H1 (cell line): Measurements from ENCODE around the gene GRM8. TPM values are rescaled to one million over a fixed set of nuclear protein-coding genes. Genes with fewer than 3 reads are reported as not detected.
A peak's percentile ranks its signal among the peaks of the same experiment; 100 is the strongest.

Source experiments
- CTCF ChIA-PET: fragments of 300-600 bp; sonication (Branson Sonifier 250); formaldehyde crosslinking; loops from one replicate; lab custom pipeline; 2021; ENCODE audit not compliant: partially characterized antibody; lab: Charles Lee
- POLR2A ChIA-PET: fragments of 300-600 bp; sonication (Branson Sonifier 250); formaldehyde crosslinking; loops from one replicate; lab custom pipeline; 2021; ENCODE audit warnings: inconsistent platforms; ENCODE audit not compliant: partially characterized antibody; lab: Charles Lee
- DNase-seq, 2 experiments: peaks; one replicate each; pipeline versions ENCODE4 v3.0.0 to v3.0.0-alpha.2; 2010 to 2022; ENCODE audit warnings: low spot score in 2 of 2, low read depth in 1 of 2, mixed read lengths in 1 of 2
- FAIRE-seq: peaks from 2 replicates; lab custom pipeline; 2011; peaks lifted over from hg19 to GRCh38; lab: Jason Lieb, UNC
- H2AFZ ChIP-seq: 2 replicates; pipeline ENCODE4 v1.8.1; 2012; ENCODE audit warnings: low read length, inconsistent platforms
- H2AK5ac ChIP-seq: 2 replicates; pipeline ENCODE4 v1.6.1; 2013; ENCODE audit warnings: low read depth, low read length
- H2BK120ac ChIP-seq: replicated peaks from 2 replicates; pipeline ENCODE3; 2013; ENCODE audit warnings: low read depth, low read length, inconsistent platforms
- H2BK12ac ChIP-seq: 2 replicates; pipeline ENCODE4 v1.6.1; 2013; ENCODE audit warnings: low read depth, low read length
- H2BK15ac ChIP-seq: 2 replicates; pipeline ENCODE4 v1.6.1; 2013; ENCODE audit warnings: low read length
- H2BK20ac ChIP-seq: 2 replicates; pipeline ENCODE4 v1.6.1; 2013; ENCODE audit warnings: low read length
- H2BK5ac ChIP-seq: 2 replicates; pipeline ENCODE4 v1.6.1; 2013; ENCODE audit warnings: low read depth, low read length
- H3K14ac ChIP-seq: 2 replicates; pipeline ENCODE4 v1.6.1; 2013; ENCODE audit warnings: inconsistent platforms; ENCODE audit not compliant: insufficient read length
- H3K18ac ChIP-seq: 2 replicates; pipeline ENCODE4 v1.6.1; 2013; ENCODE audit warnings: low read length; ENCODE audit errors: extremely low read depth
- H3K23ac ChIP-seq: 2 replicates; pipeline ENCODE4 v1.6.1; 2013; ENCODE audit warnings: inconsistent platforms; ENCODE audit not compliant: insufficient read length
- H3K23me2 ChIP-seq: 2 replicates; pipeline ENCODE4 v1.6.1; 2013; ENCODE audit warnings: low read depth, low read length
- H3K27ac ChIP-seq: 2 replicates; pipeline ENCODE4 v1.6.1; 2011; ENCODE audit warnings: low read depth, low read length, inconsistent platforms
- H3K27me3 ChIP-seq, 4 experiments: replicated peaks in 1 of 4; 1 replicate in 1 of 4; 2 replicates in 3 of 4; pipeline versions ENCODE4 v1.6.1 to v1.8.1; 2011 to 2013; ENCODE audit warnings: low read length in 3 of 4, mild to moderate bottlenecking in 3 of 4, inconsistent platforms in 2 of 4, mixed read lengths in 2 of 4, moderate library complexity in 1 of 4; ENCODE audit not compliant: control insufficient read depth in 3 of 4, insufficient read depth in 3 of 4; ENCODE audit errors: extremely low read depth in 1 of 4
- H3K36me3 ChIP-seq, 4 experiments: 2 replicates each; pipeline versions ENCODE4 v1.6.1 to v1.8.1; 2011 to 2013; ENCODE audit warnings: mild to moderate bottlenecking in 4 of 4, low read length in 3 of 4, moderate library complexity in 2 of 4, control low read depth in 1 of 4, inconsistent platforms in 1 of 4; ENCODE audit not compliant: insufficient read depth in 4 of 4, control insufficient read depth in 2 of 4
- H3K4ac ChIP-seq: replicated peaks from 2 replicates; pipeline ENCODE3; 2013; ENCODE audit warnings: low read length, low read depth, mixed read lengths, inconsistent platforms; ENCODE audit not compliant: insufficient read length
- H3K4me1 ChIP-seq, 4 experiments: replicated peaks in 1 of 4; 1 replicate in 1 of 4; 2 replicates in 3 of 4; pipeline versions ENCODE4 v1.6.1 to v1.8.1; 2011 to 2013; ENCODE audit warnings: low read length in 3 of 4, inconsistent platforms in 2 of 4, mixed read lengths in 1 of 4; ENCODE audit not compliant: insufficient read depth in 4 of 4, control insufficient read depth in 3 of 4
- H3K4me2 ChIP-seq, 2 experiments: 2 replicates each; pipeline versions ENCODE4 v1.6.1 to v1.8.1; 2011 to 2013; ENCODE audit warnings: low read depth in 2 of 2, low read length in 2 of 2, control low read depth in 1 of 2, inconsistent platforms in 1 of 2, mild to moderate bottlenecking in 1 of 2; ENCODE audit not compliant: insufficient read depth in 1 of 2
- H3K4me3 ChIP-seq, 4 experiments: fragments of 200-600, 300-600 bp in 1 of 4; sonication (generic), shearing (Covaris generic), sonication (Bioruptor Twin) in 1 of 4; 2 replicates each; pipeline versions ENCODE4 v1.5.1 to v1.8.1; 2011 to 2016; ENCODE audit warnings: low read length in 4 of 4, low read depth in 3 of 4, control low read depth in 2 of 4, inconsistent platforms in 2 of 4, mild to moderate bottlenecking in 2 of 4, mixed read lengths in 1 of 4, moderate library complexity in 1 of 4; ENCODE audit not compliant: insufficient read depth in 2 of 4; ENCODE audit errors: extremely low read depth in 1 of 4
- H3K56ac ChIP-seq: replicated peaks from 2 replicates; pipeline ENCODE3; 2013; ENCODE audit warnings: low read depth, mild to moderate bottlenecking, mixed read lengths, low read length, inconsistent platforms; ENCODE audit not compliant: insufficient read length
- H3K79me1 ChIP-seq: 2 replicates; pipeline ENCODE4 v1.6.1; 2013; ENCODE audit warnings: low read depth, low read length, control low read depth
- H3K79me2 ChIP-seq, 2 experiments: 2 replicates each; pipeline versions ENCODE4 v1.6.1 to v1.8.1; 2012 to 2013; ENCODE audit warnings: low read length in 2 of 2, mild to moderate bottlenecking in 2 of 2, inconsistent platforms in 1 of 2; ENCODE audit not compliant: insufficient read depth in 2 of 2, control insufficient read depth in 1 of 2
- H3K9ac ChIP-seq, 4 experiments: replicated peaks in 1 of 4; 1 replicate in 1 of 4; 2 replicates in 3 of 4; pipeline versions ENCODE4 v1.6.1 to v1.8.1; 2011 to 2013; ENCODE audit warnings: low read depth in 3 of 4, low read length in 3 of 4, control low read depth in 2 of 4, mild to moderate bottlenecking in 2 of 4, moderate library complexity in 2 of 4, inconsistent platforms in 1 of 4; ENCODE audit errors: extremely low read depth in 1 of 4
- H3K9me3 ChIP-seq, 2 experiments: 2 replicates each; pipeline versions ENCODE4 v1.6.1 to v1.8.1; 2012 to 2013; ENCODE audit warnings: mild to moderate bottlenecking in 2 of 2, moderate library complexity in 2 of 2, control low read depth in 1 of 2, inconsistent platforms in 1 of 2, low read depth in 1 of 2, low read length in 1 of 2, mixed read lengths in 1 of 2; ENCODE audit not compliant: insufficient read depth in 2 of 2
- H4K20me1 ChIP-seq, 2 experiments: replicated peaks in 1 of 2; 2 replicates each; pipeline versions ENCODE3 to v1.8.1; 2011 to 2013; ENCODE audit warnings: inconsistent platforms in 2 of 2, low read length in 2 of 2, mild to moderate bottlenecking in 1 of 2; ENCODE audit not compliant: insufficient read depth in 2 of 2, control insufficient read depth in 1 of 2
- H4K5ac ChIP-seq: 2 replicates; pipeline ENCODE4 v1.6.1; 2013; ENCODE audit warnings: low read length, low read depth, mixed read lengths, inconsistent platforms; ENCODE audit not compliant: insufficient read length
- H4K8ac ChIP-seq: 2 replicates; pipeline ENCODE4 v1.8.0; 2013; ENCODE audit warnings: mild to moderate bottlenecking, moderate library complexity, low read length, inconsistent platforms; ENCODE audit not compliant: insufficient read depth; ENCODE audit errors: extremely low read depth
- H4K91ac ChIP-seq: replicated peaks from 2 replicates; pipeline ENCODE3; 2013; ENCODE audit warnings: low read length, mixed read lengths, inconsistent platforms; ENCODE audit not compliant: insufficient read length
- CHD1 ChIP-seq: IDR thresholded peaks from 2 replicates; pipeline ENCODE4 v1.6.1; 2012; ENCODE audit warnings: low read depth, low read length, improper control_type of control experiment
- CTBP2 ChIP-seq: IDR thresholded peaks from 2 replicates; pipeline ENCODE4 v1.7.0; 2011; ENCODE audit warnings: borderline replicate concordance, mild to moderate bottlenecking, moderate library complexity, mixed read lengths, low read length; ENCODE audit not compliant: insufficient read depth, insufficient read length
- FOSL1 ChIP-seq: IDR thresholded peaks from 2 replicates; pipeline ENCODE4 v1.6.1; 2011; ENCODE audit warnings: mild to moderate bottlenecking, low read depth, low read length, moderate library complexity; ENCODE audit not compliant: insufficient read depth
- WGBS, 2 experiments: shearing (Covaris generic) in 1 of 2; methylation state at CpG; one replicate each; pipeline versions ENCODE4 v1.1.6 to v1.1.7; 2013 to 2015; ENCODE audit warnings: low lambda C conversion rate in 2 of 2, mixed read lengths in 2 of 2, inconsistent platforms in 1 of 2, low coverage in 1 of 2, missing lambda C conversion rate in 1 of 2; ENCODE audit not compliant: insufficient replicate concordance in 2 of 2, insufficient coverage in 1 of 2, insufficient read length in 1 of 2; ENCODE audit errors: extremely low coverage in 1 of 2, missing lambda C conversion rate in 1 of 2; 5-methylcytosine and 5-hydroxymethylcytosine counted together
- microRNA counts: library from miRNA; unstranded; fragments of <30 nt; microRNA quantifications from one replicate; lab custom pipeline; 2015
- microRNA-seq, 2 experiments: library from miRNA; unstranded; fragments of <30 nt; microRNA quantifications; one replicate each; pipeline versions ENCODE4 to v1.2.0, GENCODE V29; 2016 to 2020; ENCODE audit warnings: borderline microRNAs expressed in 2 of 2, borderline number of aligned reads in 2 of 2, borderline replicate concordance in 1 of 2
- polyA plus RNA-seq, 7 experiments: library from polyadenylated mRNA; depleted of rRNA in 3 of 7; stranded (reverse) in 5 of 7; unstranded in 2 of 7; fragments of >200 nt in 5 of 7; fragments of 200-250 nt in 2 of 7; gene quantifications; 1 replicate in 5 of 7; 2 replicates in 1 of 7; 4 replicates in 1 of 7; pipeline versions ENCODE4 v1.2.1 to v1.2.3, GENCODE V29; 2011 to 2013; ENCODE audit warnings: missing spikeins in 2 of 7, mixed read lengths in 2 of 7
- small RNA-seq: library from polyadenylated mRNA; stranded (forward); fragments of <200 nt; extraction: miRNeasy Mini kit (QIAGEN cat#:217004); gene quantifications from one replicate; pipeline ENCODE3, GENCODE V24; 2013; ENCODE audit not compliant: insufficient read depth
- total RNA-seq: library from RNA; stranded (reverse); fragmentation: NEBNext Ultra II Directional; extraction: Animal tissue kit (Norgen Biotek cat#: 25700); gene quantifications from 2 replicates; pipeline ENCODE4 v1.2.1, GENCODE V29; 2021

GRM8 gene
- total and polyA plus RNA-seq, 2 of the 8 experiments (the other 6 are each of a cell fraction or from before 2014, with no cell fraction given): 2.6 to 2.8 TPM

- Histone ChIP-seq H3K27ac (no peak overlapping the region), H3K14ac (no peak overlapping the region), H3K4ac (no peak overlapping the region), H2BK120ac (no peak overlapping the region), H3K23ac (no peak overlapping the region), H2BK15ac (no peak overlapping the region), H3K4me1 (no peaks in the 10 kb centered on the region), H3K9ac (no peak overlapping the region), H3K23me2 (no peaks in the 10 kb centered on the region), H3K18ac (no peak overlapping the region), H3K9me3 (no peaks in the 10 kb centered on the region), H3K36me3 (peaks cover 0 to 2% (median 0%) of the 10 kb centered on the region in 4 experiments; a peak in 1 of 8 replicates), H4K91ac (no peak overlapping the region), H2BK5ac (no peak overlapping the region), H2AK5ac (no peak overlapping the region), H3K4me2 (no peak overlapping the region), H2BK20ac (no peak overlapping the region), H3K27me3 (no peaks in the 10 kb centered on the region), H3K79me1 (no peaks in the 10 kb centered on the region), H3K79me2 (no peaks in the 10 kb centered on the region), H3K56ac (no peak overlapping the region), H4K5ac (no peak overlapping the region), H4K20me1 (no peaks in the 10 kb centered on the region), H2BK12ac (no peak overlapping the region), H2AFZ (no peak overlapping the region), H4K8ac (no peak overlapping the region), H3K4me3 (no peak overlapping the region)
- WGBS, 2 experiments: 77% methylated on average over 7 of the region's 7 CpGs; no CpG with 5 or more reads in 1 of the 2 experiments
- DNase-seq (no peak), FAIRE-seq (no peak)
- POLR2A ChIA-PET: no interaction called here
- CTCF ChIA-PET: no interaction called here
- no peak for TF ChIP-seq CTBP2
- no peak for TF ChIP-seq CHD1
- no peak for TF ChIP-seq FOSL1
Observed at GRCh38 chr7:126394406-126394805, 858.3 kb downstream of the GRM8 start.

MicroRNAs encoded within 50 kb of the gene (microRNA counts, 767-probe panel; counts per million panel counts)
- microRNA hsa-miR-592 (lab: Ali Mortazavi, UCI): 879 counts per million, percentile 95 among the panel's probes with 10 or more counts

Small RNAs within 50 kb of the gene (microRNA-seq; reads per million reads assigned to microRNA genes)
- gene MIR592: 4.1 to 7.3 reads per million in 2 experiments

Small RNAs within 50 kb of the gene (small RNA-seq; reads per million reads assigned to genes)
- 49.4 reads per million, percentile 96 among the genes with 10 or more reads in this experiment for gene MIR592

Other genes starting within 250 kb of the GRM8 start
- 5.5 and 6.5 TPM in 2 replicates for gene ZNF800, start 139.8 kb upstream of the GRM8 start, total RNA-seq
- gene ZNF800, start 139.8 kb upstream of the GRM8 start, polyA plus RNA-seq (2011; rRNA removed): 1.0 and 1.4 TPM in 2 replicates